ENCODE results near the gene OR13J1.

OR13J1 gene

DNA sequence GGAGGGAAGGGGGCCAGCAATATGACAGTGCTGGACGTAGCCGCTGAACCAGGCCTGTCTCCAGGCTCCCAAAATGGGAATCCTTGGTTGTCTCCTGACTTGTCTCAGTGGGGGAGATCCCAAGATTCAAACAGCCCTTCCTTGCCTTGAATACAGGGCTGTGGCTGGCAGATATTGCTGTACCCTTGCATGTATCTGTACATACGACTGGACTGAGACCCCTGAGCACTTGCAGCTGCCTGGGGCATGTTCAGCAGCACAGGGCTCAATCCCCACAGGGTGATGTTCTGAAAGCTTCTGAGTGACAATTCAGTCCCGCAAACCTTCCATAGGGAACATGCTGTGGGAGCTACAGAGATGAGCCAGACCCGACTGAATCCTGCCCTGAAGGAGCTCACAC, 13.3 kb downstream of the OR13J1 start:
- H3K27ac Mint-ChIP-seq, result no peak overlapping the region
- H3K27me3 Mint-ChIP-seq, result peaks cover 6% of the 10 kb centered on the region
- no peak overlapping the region for H3K4me3 Mint-ChIP-seq
- DNase-seq, result no peak
- no peaks in the 10 kb centered on the region for H3K4me1 Mint-ChIP-seq (ENCODE audit: low read depth)
- H3K36me3 Mint-ChIP-seq (ENCODE audit: low read depth), result no peaks in the 10 kb centered on the region
- no peaks in the 10 kb centered on the region for H3K9me3 Mint-ChIP-seq

GRCh38 chr9:35856206-35856605, 14.0 kb downstream of the OR13J1 start:
- no peak for DNase-seq

GRCh38 chr9:35854091-35854762, 16.0 kb downstream of the OR13J1 start:
- H3K27me3 Mint-ChIP-seq, result no peaks in the 10 kb centered on the region

More at GRCh38 chr9:35856206-35856605, 14.0 kb downstream of the OR13J1 start:
- Mint-ChIP-seq H3K27me3 (peaks cover 2% of the 10 kb centered on the region), H3K4me3 (no peak overlapping the region), H3K9me3 (no peaks in the 10 kb centered on the region), H3K27ac (no peak overlapping the region), H3K36me3 (ENCODE audit: low read depth) (no peaks in the 10 kb centered on the region), H3K4me1 (ENCODE audit: low read depth) (no peaks in the 10 kb centered on the region)

GRCh38 chr9:35852876-35853865, 17.0 kb downstream of the OR13J1 start:
- peaks cover 3% of the 10 kb centered on the region for H3K4me1 Mint-ChIP-seq (ENCODE audit: low read depth)
- no peaks in the 10 kb centered on the region for H3K9me3 Mint-ChIP-seq
- H3K36me3 Mint-ChIP-seq (ENCODE audit: low read depth), result no peaks in the 10 kb centered on the region
- no peak overlapping the region for H3K27ac Mint-ChIP-seq
- no peak for DNase-seq
- H3K4me3 Mint-ChIP-seq, result no peak overlapping the region
- H3K27me3 Mint-ChIP-seq, result no peaks in the 10 kb centered on the region

More at GRCh38 chr9:35854091-35854762, 16.0 kb downstream of the OR13J1 start:
- no peak overlapping the region for H3K27ac Mint-ChIP-seq
- no peaks in the 10 kb centered on the region for H3K4me1 Mint-ChIP-seq (ENCODE audit: low read depth)
- DNase-seq, result no peak
- no peaks in the 10 kb centered on the region for H3K9me3 Mint-ChIP-seq
- H3K4me3 Mint-ChIP-seq, result no peak overlapping the region
- H3K36me3 Mint-ChIP-seq (ENCODE audit: low read depth), result no peaks in the 10 kb centered on the region

DNA sequence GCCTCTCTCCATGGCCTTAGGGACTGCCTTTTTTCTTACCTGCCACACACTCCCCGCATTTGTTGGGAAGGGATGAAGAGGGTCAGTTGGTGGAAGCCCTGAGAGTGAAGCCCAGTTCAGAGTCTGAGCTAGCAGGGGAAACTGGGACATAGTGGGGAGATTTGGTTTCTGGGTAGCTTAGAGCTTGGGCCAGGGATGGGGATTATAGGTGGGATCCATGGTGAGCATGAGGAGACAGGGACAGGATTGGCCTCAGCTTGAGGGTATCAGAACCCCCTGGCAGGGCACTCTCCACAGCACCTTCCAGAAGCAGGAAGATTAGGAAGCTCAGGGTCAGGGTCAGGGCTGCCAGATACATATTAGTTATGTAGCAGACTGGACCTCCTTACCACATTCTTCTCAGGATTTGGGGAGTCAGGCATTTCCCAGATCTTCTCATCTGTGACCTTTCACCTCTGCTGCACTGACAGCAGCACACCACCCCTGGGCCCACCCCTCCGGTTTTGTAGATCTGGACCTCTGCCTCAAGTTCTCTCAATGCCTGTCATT, 17.9 kb downstream of the OR13J1 start:
- no peak for DNase-seq
- no peaks in the 10 kb centered on the region for H3K36me3 Mint-ChIP-seq (ENCODE audit: low read depth)
- H3K27me3 Mint-ChIP-seq, result no peaks in the 10 kb centered on the region
- no peak overlapping the region for H3K4me3 Mint-ChIP-seq
- no peaks in the 10 kb centered on the region for H3K9me3 Mint-ChIP-seq
- H3K4me1 Mint-ChIP-seq (ENCODE audit: low read depth), result peaks cover 11% of the 10 kb centered on the region
- H3K27ac Mint-ChIP-seq, result no peak overlapping the region

DNA sequence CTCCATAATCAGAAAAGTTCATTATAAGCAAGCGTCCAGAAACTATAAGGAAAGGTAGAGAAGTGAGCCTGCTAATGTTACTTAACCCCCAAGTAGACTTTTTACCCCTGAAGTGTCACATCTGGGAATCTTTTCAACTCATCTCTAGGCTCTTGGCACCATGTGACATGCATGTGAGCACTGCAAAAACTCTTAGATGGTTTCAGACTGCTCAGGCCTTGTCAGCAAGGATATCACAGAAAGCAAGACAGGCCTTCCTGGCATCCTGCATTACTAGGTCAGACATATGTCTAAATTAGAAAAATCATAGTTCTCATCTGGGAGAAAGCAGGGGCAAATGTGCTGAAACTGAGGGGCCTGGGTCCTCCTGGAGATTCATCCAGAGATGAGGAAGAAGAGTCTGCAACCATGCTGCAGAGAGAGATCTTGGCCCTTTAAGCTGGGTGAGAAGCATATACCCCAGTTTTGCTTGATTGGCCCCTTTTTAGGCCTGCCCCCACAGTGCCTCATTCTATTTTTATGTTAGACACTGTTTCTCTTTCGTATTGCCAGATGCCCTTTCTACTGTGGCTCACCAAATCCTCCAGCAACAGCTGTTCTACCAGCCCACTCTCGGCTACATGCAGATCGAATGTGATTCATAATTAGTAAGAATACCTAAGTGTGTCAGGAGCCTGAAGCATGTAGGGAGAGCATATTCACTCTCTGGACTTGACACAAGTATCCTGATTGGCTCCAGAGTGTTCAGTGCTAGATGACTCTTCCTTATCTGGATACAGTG, 22.2 kb downstream of the OR13J1 start:
- DNase-seq, result no peak
- Mint-ChIP-seq H3K4me3 (no peak overlapping the region), H3K27ac (peak overlapping the region; percentile 24)

DNA sequence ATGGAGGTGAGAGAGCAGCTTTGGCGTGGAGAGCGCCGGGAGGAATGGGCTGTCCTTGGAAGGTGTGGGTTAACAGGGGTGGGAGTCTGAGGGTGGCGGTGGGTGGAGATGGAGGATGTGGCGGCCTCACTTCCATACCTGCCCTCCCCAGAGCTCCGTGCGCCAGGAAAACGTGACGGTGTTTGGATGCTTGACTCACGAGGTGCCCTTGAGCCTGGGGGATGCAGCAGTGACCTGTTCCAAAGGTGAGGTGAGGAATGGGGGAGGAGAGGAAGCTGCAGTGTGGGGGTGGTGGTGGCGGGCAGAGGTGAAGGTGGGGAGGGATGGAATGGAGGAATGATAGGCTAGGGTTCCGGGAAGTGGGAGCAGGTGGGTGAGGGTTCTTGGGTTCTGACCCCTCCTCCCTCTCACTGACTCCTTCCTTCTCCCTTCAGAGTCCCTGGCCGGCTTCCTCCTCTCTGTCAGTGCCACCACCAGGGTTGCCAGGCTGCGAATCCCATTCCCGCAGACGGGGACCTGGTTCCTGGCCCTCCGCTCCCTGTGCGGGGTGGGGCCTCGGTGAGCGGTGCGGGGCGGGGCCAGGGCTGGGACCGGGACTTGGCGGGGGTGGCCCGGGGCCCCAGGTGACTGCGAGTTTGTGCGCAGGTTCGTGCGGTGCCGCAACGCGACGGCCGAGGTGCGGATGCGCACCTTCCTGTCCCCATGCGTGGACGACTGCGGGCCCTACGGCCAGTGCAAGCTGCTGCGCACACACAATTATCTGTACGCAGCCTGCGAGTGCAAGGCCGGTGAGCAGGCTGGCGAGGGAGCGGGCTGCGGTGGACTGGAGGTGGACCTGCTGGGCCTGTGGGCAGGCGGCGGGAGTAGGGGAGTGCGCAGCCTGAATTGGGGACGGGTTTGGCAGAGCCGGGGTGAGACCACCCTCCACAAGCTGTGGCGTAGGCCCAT, 24.1 kb downstream of the OR13J1 start:
- no peak for DNase-seq
- H3K27ac Mint-ChIP-seq, result no peak overlapping the region
- no peaks in the 10 kb centered on the region for H3K9me3 Mint-ChIP-seq
- peaks cover 40% of the 10 kb centered on the region for H3K4me1 Mint-ChIP-seq (ENCODE audit: low read depth)
- no peak overlapping the region for H3K4me3 Mint-ChIP-seq
- H3K27me3 Mint-ChIP-seq, result no peaks in the 10 kb centered on the region
- H3K36me3 Mint-ChIP-seq (ENCODE audit: low read depth), result no peaks in the 10 kb centered on the region

More for the DNA sequence above, 22.2 kb downstream of the OR13J1 start:
- no peaks in the 10 kb centered on the region for H3K27me3 Mint-ChIP-seq
- peaks cover 38% of the 10 kb centered on the region for H3K4me1 Mint-ChIP-seq (ENCODE audit: low read depth)
- H3K9me3 Mint-ChIP-seq, result no peaks in the 10 kb centered on the region
- no peaks in the 10 kb centered on the region for H3K36me3 Mint-ChIP-seq (ENCODE audit: low read depth)

DNA sequence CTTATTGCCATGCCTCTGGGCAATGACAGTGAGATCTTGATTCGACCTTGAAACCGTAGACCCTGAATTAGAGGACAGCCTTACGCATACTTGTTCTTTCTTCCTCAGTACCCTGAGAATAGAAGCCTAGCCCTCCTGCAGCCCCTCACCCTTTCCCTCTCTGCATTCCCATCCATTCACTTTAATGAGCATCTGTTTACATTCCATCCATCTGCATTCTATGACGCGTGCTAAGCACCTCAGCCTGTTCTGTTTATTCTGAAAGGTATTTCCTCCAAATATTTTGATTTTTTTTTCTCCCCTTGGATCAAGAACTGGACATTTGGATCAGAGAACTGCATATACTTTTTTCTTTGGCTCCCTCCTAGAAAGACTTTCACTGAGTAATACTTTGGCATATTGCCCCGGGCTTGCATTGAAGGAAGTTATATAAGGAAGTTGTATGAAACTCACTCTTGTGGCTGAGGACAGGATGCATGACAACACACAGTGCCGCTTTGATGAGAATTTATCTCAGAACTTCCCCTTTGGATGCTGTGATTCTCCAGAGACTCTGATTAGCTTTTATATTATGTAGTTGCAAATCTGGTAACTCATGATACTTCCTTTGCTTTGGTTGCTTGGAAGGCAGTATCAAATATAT, 25.5 kb downstream of the OR13J1 start:
- no peak overlapping the region for H3K27ac Mint-ChIP-seq
- no peak for DNase-seq
- no peaks in the 10 kb centered on the region for H3K9me3 Mint-ChIP-seq
- no peaks in the 10 kb centered on the region for H3K36me3 Mint-ChIP-seq (ENCODE audit: low read depth)
- H3K27me3 Mint-ChIP-seq, result no peaks in the 10 kb centered on the region
- H3K4me3 Mint-ChIP-seq, result no peak overlapping the region
- peaks cover 40% of the 10 kb centered on the region for H3K4me1 Mint-ChIP-seq (ENCODE audit: low read depth)

DNA sequence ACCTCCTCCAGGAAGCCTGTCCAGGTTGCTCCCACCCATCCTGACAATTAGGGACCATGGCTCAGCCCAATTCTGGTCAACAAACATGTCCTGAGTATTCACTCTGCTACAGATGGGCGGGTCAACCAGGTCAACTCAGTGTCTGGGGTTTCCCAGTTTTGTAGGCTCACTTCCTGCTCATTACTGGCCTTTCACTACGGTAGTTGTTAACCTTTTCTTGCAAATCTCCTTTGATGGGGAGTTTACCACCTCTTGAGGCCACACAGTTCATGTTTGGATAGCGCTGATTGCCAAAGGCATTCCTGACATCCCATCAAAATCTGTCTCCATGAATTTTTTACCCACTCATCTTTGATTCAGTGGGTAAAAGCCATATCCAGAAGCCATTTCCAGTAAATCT, 27.4 kb downstream of the OR13J1 start:
- peaks cover 34% of the 10 kb centered on the region for H3K4me1 Mint-ChIP-seq (ENCODE audit: low read depth)
- H3K27ac Mint-ChIP-seq, result no peak overlapping the region
- no peaks in the 10 kb centered on the region for H3K36me3 Mint-ChIP-seq (ENCODE audit: low read depth)
- H3K9me3 Mint-ChIP-seq, result no peaks in the 10 kb centered on the region
- H3K4me3 Mint-ChIP-seq, result no peak overlapping the region
- DNase-seq, result no peak
- H3K27me3 Mint-ChIP-seq, result no peaks in the 10 kb centered on the region

GRCh38 chr9:35842020-35842745, 28.0 kb downstream of the OR13J1 start:
- H3K27me3 Mint-ChIP-seq, result no peaks in the 10 kb centered on the region
- no peak for DNase-seq
- no peak overlapping the region for H3K27ac Mint-ChIP-seq
- peaks cover 28% of the 10 kb centered on the region for H3K4me1 Mint-ChIP-seq (ENCODE audit: low read depth)
- H3K9me3 Mint-ChIP-seq, result no peaks in the 10 kb centered on the region
- H3K4me3 Mint-ChIP-seq, result no peak overlapping the region
- H3K36me3 Mint-ChIP-seq (ENCODE audit: low read depth), result no peaks in the 10 kb centered on the region

DNA sequence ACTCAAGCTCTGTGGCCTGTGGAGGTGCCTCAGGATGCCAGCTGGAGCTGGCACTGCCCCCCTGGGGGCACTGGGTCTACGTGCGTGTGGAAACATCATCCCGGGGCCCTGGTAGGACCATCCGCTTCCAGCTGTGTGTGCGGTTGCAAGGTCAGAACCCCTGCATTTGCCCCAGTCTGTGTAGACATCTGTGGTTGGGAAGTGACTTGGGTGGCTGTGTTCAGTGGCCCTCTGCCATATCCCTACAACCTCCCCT, 28.6 kb downstream of the OR13J1 start:
- no peaks in the 10 kb centered on the region for H3K27me3 Mint-ChIP-seq
- H3K4me3 Mint-ChIP-seq, result no peak overlapping the region
- no peak overlapping the region for H3K27ac Mint-ChIP-seq
- H3K9me3 Mint-ChIP-seq, result no peaks in the 10 kb centered on the region
- H3K4me1 Mint-ChIP-seq (ENCODE audit: low read depth), result peaks cover 22% of the 10 kb centered on the region
- H3K36me3 Mint-ChIP-seq (ENCODE audit: low read depth), result no peaks in the 10 kb centered on the region
- no peak for DNase-seq

DNA sequence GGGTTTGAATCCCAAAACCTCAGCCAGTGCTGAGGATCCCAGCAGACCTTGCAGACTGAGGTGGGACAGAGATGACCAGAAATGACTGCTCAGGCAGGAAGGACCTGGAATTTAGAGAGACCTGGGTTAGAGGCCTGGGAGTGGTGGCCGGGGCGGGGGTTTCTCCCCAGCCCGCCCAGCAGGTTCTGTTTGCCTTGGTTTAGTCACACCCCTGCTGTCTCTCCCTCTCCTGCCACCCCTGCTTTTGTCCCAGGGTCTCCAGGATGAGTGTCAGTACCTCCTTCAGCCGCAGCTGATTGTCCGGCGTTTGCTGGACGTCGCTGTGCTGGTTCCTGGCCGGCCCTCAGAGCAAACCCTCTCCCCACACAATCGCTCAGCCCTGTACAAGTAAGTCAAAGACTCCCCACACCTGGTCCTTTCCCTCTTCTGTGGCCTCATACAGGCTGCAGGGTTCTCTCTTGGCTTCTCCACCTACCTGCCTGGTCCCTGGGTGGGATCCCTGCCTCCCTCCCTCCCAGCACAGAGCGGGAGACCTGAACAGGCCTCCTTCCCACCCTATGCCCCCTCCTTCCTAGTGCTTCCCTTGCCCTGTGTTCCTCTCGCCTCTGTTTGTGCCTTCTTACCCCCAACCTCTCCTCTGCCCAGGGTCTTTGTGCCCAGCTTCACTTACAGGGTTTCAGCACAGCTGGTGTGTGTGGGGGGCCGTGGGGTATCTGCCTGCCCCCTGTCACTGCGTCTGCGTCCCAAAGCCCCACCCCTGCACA, 29.1 kb downstream of the OR13J1 start:
- Mint-ChIP-seq H3K36me3 (ENCODE audit: low read depth) (no peaks in the 10 kb centered on the region), H3K27ac (no peak overlapping the region), H3K4me3 (no peak overlapping the region), H3K4me1 (ENCODE audit: low read depth) (peaks cover 21% of the 10 kb centered on the region), H3K27me3 (no peaks in the 10 kb centered on the region), H3K9me3 (no peaks in the 10 kb centered on the region)
- DNase-seq, result no peak
